Uterus (tissue), 2 donors: ENCODE data around the gene REV3L.

Experiments
- CTCF ChIP-seq, 4 experiments: fragments of 200-600 bp in 2 of 4; fragments of 450-650 bp in 2 of 4; sonication (generic) in 2 of 4; IDR thresholded peaks; one replicate each; pipeline ENCODE4 v1.5.1; 2016 to 2019; ENCODE audit warnings: antibody characterized with exemption in 4 of 4, mild to moderate bottlenecking in 2 of 4, moderate library complexity in 1 of 4
- POLR2A ChIP-seq, 2 donors: fragments of 450-650 bp; IDR thresholded peaks; one replicate each; pipeline ENCODE4 v1.6.1; 2016; ENCODE audit warnings: antibody characterized with exemption in 2 of 2, mild to moderate bottlenecking in 1 of 2, moderate library complexity in 1 of 2

GRCh38 chr6:111481836-111482187, 1.2 kb downstream of the REV3L start:
- TF ChIP-seq POLR2A (IDR thresholded peaks at IDR 0.05), result no peak
- no peak for TF ChIP-seq CTCF (IDR thresholded peaks at IDR 0.05)
